WERI-Rb-1 (cell line): ENCODE measurements around the gene EID3.
"Not testable (repeated sequence)": the region's sequence is repeated elsewhere in the genome, so short reads cannot be mapped to it uniquely, and the experiment has no call there.

Experiments used
- DNase-seq: peaks from one replicate; pipeline ENCODE4 v3.0.0-alpha.2; 2020
- H3K27ac ChIP-seq: fragments of 250-450 bp; sonication (Bioruptor Pico); 2 replicates; pipeline ENCODE4 v1.5.1; 2020; ENCODE audit warnings: mild to moderate bottlenecking, moderate library complexity
- H3K27me3 ChIP-seq: fragments of 250-450 bp; sonication (Bioruptor Pico); 2 replicates; pipeline ENCODE4 v1.5.1; 2021; ENCODE audit warnings: mild to moderate bottlenecking, low read depth, moderate library complexity; ENCODE audit not compliant: insufficient read depth, severe bottlenecking
- H3K36me3 ChIP-seq: fragments of 250-450 bp; sonication (Bioruptor Pico); 2 replicates; pipeline ENCODE4 v1.5.1; 2020; ENCODE audit warnings: mild to moderate bottlenecking, moderate library complexity
- H3K4me3 ChIP-seq: 2 replicates; pipeline ENCODE4 v1.5.1; 2011; ENCODE audit warnings: low read depth, mild to moderate bottlenecking, control low read depth, low read length
- H3K9me3 ChIP-seq: fragments of 250-450 bp; sonication (Bioruptor Pico); 2 replicates; pipeline ENCODE4 v1.5.1; 2021; ENCODE audit warnings: mild to moderate bottlenecking, moderate library complexity; ENCODE audit not compliant: severe bottlenecking
- CTCF ChIP-seq: IDR thresholded peaks from 2 replicates; pipeline ENCODE4 v1.5.1; 2011; ENCODE audit warnings: low read depth, mild to moderate bottlenecking, control low read depth, inconsistent platforms, low read length

The EID3 gene

GRCh38 chr12:104321949-104322348, 18.4 kb downstream of the EID3 start:
- no peaks in the 10 kb centered on the region for H3K9me3 ChIP-seq
- H3K4me3 ChIP-seq: no peak overlapping the region
- DNase-seq: no peak
- TF ChIP-seq CTCF: no peak
- H3K27me3 ChIP-seq: no peaks in the 10 kb centered on the region
- peaks cover 82% of the 10 kb centered on the region for H3K36me3 ChIP-seq
- no peak overlapping the region for H3K27ac ChIP-seq

GRCh38 chr12:104322533-104322932, 19.0 kb downstream of the EID3 start:
- peaks cover 84% of the 10 kb centered on the region for H3K36me3 ChIP-seq
- not testable (repeated sequence) for H3K4me3 ChIP-seq, H3K9me3 ChIP-seq, DNase-seq, H3K27me3 ChIP-seq
- peak overlapping the region; percentile 18; the same call in 1 of the 2 replicates for H3K27ac ChIP-seq

GRCh38 chr12:104323899-104324298, 20.4 kb downstream of the EID3 start:
- H3K27ac ChIP-seq: no peak overlapping the region
- H3K36me3 ChIP-seq: peaks cover 81% of the 10 kb centered on the region
- no peaks in the 10 kb centered on the region for H3K27me3 ChIP-seq
- no peak for TF ChIP-seq CTCF
- no peaks in the 10 kb centered on the region for H3K9me3 ChIP-seq
- DNase-seq: no peak
- no peak overlapping the region for H3K4me3 ChIP-seq

- not testable (repeated sequence) for DNase-seq, H3K4me3 ChIP-seq, H3K27me3 ChIP-seq, H3K27ac ChIP-seq, H3K9me3 ChIP-seq
- peaks cover 55% of the 10 kb centered on the region for H3K36me3 ChIP-seq
Measured at GRCh38 chr12:104328278-104328677, 24.7 kb downstream of the EID3 start.

- H3K9me3 ChIP-seq: no peaks in the 10 kb centered on the region
- DNase-seq: no peak
- peaks cover 54% of the 10 kb centered on the region for H3K36me3 ChIP-seq
- H3K27me3 ChIP-seq: no peaks in the 10 kb centered on the region
- TF ChIP-seq CTCF: no peak
- H3K4me3 ChIP-seq: no peak overlapping the region
- no peak overlapping the region for H3K27ac ChIP-seq
Measured at GRCh38 chr12:104328790-104329189, 25.3 kb downstream of the EID3 start.

GRCh38 chr12:104329707-104330532, 26.4 kb downstream of the EID3 start:
- H3K9me3 ChIP-seq: no peaks in the 10 kb centered on the region
- H3K4me3 ChIP-seq: no peak overlapping the region
- no peak for TF ChIP-seq CTCF
- H3K27ac ChIP-seq: no peak overlapping the region
- no peaks in the 10 kb centered on the region for H3K27me3 ChIP-seq
- DNase-seq: no peak
- H3K36me3 ChIP-seq: peaks cover 52% of the 10 kb centered on the region

- Histone ChIP-seq H3K9me3 (no peaks in the 10 kb centered on the region), H3K4me3 (no peak overlapping the region), H3K27ac (no peak overlapping the region), H3K36me3 (peaks cover 51% of the 10 kb centered on the region), H3K27me3 (no peaks in the 10 kb centered on the region)
- DNase-seq: no peak
- no peak for TF ChIP-seq CTCF
Measured at GRCh38 chr12:104331376-104331775, 27.8 kb downstream of the EID3 start.

GRCh38 chr12:104332273-104332672, 28.7 kb downstream of the EID3 start:
- not testable (repeated sequence) for H3K9me3 ChIP-seq, H3K27me3 ChIP-seq, H3K4me3 ChIP-seq, H3K27ac ChIP-seq, DNase-seq
- H3K36me3 ChIP-seq: peaks cover 50% of the 10 kb centered on the region
